Measurements from ENCODE around the gene MASP1.

The MASP1 gene

GRCh38 chr3:187291512-187292132 is at the start of gene MASP1:
Gene MASP1, minus strand, starts transcription at chr3:187291737. Its CDS starts 105 bp downstream, at chr3:187291632.
- no peak for DNase-seq

- no peak for DNase-seq
These were observed 49.0 kb upstream of the MASP1 start for GRCh38 chr3:187340578-187340977.

DNA sequence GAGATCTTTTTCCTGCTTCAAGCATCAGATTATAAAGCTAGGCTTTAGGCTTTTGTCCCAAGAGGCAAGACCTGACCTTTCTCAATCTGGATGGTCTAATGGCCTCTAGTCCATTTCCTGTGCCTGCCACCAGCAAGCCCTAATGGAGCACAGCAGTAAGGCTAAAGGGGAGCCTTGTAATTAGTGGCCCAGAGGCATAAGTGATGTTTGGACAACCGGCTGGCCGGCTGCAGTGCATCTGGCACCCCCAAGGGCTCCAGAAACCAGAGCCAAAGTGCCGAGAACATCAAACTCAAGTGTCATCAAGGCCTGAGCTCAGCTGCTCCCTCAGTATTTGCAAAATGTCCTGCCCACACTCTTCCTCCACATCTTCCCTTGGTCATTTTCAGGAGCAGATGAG is 44.8 kb upstream of the MASP1 start:
- DNase-seq = no peak

GRCh38 chr3:187334904-187335303 is 43.4 kb upstream of the MASP1 start:
- DNase-seq = no peak

DNA sequence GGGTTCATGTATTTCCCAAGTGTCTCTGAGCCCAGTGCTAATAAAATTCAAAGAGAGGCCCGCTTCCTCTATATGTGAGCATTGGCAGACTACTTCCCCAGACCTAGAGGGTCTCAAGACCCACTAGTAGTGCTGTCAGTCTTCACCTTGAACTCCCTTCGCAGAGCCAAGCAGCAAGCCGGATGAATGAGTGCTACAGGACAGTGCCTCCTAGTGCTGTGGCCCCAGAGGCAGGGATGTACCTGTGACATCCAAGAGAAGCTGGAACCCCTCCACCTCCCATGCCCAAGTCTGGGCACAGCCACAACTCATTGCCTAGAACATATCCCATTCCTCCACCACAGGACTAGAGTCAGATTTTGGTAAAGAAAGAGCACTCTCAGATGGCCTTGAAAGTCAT is 37.2 kb upstream of the MASP1 start:
- DNase-seq = no peak

GRCh38 chr3:187327845-187328244 is 36.3 kb upstream of the MASP1 start:
- DNase-seq = no peak

- no peak for DNase-seq
These were observed 34.1 kb upstream of the MASP1 start for GRCh38 chr3:187325632-187326031.

- no peak for DNase-seq
These were observed 31.6 kb upstream of the MASP1 start for GRCh38 chr3:187323091-187323490.

DNA sequence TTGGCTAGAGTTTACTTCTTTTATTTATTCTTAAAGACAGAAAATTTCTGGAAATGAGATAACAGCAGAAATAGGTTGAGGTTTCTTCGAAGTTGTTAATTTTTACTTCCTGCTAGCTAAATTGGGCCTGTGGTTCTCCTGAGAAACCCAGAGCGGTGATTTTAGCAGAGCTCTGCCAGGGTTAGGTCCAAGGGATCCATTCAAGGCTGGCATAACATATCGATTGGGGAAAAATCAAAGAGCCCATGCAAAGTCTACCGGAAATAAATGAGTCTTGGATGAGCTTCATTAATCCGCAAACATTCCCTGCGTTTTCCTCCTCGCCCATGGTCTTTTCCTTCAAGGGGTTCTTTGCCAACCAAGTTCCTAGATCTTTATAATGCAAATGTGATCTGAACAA is 30.8 kb upstream of the MASP1 start:
- DNase-seq = no peak

- no peak for DNase-seq
These were observed 30.2 kb upstream of the MASP1 start for GRCh38 chr3:187321766-187322165.

- peak in 1 of 2 experiments; percentile 35 for DNase-seq
These were observed 28.3 kb upstream of the MASP1 start for GRCh38 chr3:187319699-187320302.

DNA sequence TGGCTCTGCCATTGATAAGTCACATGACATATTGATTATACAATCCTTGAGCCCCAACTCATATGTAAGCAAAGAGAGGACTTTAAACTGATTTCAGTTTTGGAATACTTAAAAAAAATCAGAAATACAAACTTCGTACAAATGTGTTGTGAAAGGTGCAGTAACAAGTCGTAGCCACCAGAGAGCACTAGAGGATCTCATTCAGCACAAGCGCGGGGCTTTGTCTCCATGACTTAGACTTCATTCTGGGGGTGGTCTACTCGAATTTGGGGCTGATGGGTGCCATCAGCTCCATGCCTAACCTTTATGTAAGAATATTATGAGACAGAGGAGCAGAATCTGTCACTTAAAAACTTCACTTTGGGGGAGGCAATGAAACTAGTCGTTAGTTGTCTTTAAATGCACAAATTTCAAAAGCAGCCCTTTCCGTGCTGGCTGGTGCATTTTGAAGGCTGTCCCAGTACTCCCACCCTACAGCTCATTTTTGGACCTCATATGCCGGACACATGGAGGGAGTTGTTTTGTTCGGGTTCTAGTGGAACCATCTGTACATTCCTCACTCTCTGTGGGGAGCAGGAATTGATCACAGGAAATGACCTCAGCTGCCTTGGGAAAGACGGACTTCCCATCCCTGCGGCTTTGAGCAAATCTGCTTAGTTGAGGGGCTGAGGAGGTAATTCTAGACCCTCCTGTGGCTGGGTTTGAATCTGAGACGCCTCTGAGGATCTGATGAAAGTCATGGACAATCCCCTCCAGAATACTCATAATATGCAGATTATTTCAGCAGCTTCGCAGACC is 27.5 kb upstream of the MASP1 start:
- DNase-seq = peak in 1 of 2 experiments; percentile 56

DNA sequence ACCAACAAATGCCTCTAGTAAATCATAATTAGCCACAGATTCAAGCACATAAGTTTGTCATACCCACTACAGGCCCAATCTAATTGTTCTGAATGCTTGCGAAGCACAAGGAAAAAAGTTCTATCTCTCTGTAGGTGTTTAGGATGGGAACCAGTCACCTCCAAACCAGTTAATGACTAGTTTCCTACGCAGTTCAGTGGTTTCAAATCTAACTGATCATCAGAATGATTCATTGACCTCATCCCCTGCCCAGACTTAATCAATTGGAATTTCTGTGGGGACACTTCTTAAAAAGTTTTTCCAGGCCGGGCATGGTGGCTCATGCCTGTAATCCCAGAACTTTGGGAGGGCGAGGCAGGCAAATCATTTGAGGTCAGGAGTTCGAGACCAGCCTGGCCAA is 24.3 kb upstream of the MASP1 start:
- DNase-seq = no peak

DNA sequence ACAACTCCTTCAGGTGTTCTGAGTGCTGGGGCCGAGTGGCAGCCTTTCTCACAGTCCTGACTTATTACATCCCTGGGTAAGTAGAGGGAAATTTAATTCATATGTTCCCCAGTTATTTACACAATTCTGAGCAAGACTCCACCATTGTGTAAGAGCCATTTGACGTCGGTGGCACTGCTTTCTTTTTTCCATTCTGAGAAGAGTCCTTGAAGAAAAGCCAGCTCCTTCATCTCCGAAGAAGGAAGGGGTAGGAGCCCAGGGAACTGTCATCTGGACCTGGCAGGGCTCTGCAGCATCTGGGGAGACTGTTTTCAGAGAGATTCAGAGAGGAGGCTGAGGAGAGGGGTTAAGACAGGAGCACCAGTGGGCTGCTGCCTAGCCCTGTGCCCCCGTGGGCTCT is 22.6 kb upstream of the MASP1 start:
- DNase-seq = no peak

DNA sequence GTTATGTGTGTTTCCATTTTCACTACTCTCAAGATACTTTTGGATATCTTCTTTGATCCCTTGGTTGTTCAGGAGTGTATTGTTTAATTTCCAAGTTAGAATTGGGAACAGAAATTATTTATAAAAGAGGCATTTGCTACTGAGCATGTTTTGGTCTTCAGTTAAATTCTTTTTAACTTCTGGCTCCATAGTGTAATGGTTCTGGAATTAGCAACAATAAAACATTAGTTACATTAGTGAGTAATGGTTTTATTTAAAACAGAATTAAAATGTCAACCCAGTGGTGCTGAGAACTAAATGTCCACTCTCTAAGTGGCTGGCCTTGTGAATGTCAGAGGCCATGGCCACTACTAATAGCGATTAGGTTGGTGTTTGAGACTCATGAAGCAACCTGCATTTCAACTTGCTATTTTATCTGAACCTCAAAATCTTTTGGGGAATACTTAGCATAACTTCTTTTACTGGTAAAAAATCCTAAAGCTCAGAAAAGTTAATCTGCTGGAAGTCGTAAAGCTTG is 19.5 kb upstream of the MASP1 start:
- no peak for DNase-seq

- DNase-seq = no peak
These were observed 18.7 kb upstream of the MASP1 start for GRCh38 chr3:187310226-187310625.

DNA sequence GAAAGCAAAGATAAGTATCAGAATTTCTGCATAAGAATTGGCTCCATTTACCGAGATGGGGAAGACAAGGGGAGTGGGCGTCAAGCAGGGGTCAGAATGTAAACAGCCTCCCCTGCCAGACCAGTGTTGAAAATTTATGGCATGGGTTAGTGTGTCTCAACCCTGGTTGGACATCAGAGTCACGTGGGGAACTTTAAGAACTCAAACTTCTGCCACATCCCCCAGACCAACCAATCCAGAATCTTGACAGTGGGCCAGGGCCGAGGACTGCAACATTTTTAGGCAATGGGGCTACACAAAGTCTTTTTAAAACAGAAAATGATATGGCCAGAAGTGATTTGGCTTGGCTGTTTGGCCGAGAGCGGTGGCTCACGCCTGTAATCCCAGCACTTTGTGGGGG is 14.3 kb upstream of the MASP1 start:
- no peak for DNase-seq

GRCh38 chr3:187299611-187300010 is 8.1 kb upstream of the MASP1 start:
- DNase-seq = no peak

DNA sequence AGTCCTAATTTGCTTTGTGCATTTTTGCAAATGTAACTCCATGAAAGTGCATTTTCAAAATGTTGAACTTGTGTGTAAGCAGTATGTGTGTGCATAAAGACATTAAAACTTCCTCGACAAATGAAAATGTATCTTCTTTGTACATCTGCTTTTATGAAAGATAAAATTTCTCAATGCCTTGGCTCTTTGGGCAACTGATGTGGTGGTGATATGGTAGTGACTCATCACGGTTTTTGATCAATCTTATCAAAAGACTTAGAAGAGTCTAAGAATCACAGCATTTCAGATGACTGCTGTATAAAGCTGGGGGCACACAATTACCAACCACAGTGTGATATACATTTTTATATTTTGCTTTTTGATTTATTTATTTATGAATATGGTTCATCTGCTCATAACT is 5.4 kb upstream of the MASP1 start:
- DNase-seq = no peak

DNA sequence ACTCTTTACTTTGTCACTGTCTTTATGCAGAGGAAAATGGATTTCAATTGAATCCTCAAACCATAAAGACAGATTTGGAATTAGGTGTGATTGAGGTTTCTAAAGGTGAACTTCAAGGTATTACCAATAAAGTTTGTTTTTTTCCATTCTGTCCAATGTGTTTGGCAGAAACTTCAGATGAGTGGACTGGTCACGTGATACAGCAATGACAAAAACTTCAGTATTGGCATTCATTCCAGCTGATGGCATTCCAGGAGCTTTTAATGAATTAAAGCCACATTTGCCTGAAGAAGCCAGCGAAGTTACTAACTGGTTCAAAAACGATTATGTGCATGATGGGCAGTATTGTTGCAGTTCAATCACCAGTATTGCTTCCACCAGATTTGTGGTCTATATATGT is 4.5 kb upstream of the MASP1 start:
- no peak for DNase-seq

DNA sequence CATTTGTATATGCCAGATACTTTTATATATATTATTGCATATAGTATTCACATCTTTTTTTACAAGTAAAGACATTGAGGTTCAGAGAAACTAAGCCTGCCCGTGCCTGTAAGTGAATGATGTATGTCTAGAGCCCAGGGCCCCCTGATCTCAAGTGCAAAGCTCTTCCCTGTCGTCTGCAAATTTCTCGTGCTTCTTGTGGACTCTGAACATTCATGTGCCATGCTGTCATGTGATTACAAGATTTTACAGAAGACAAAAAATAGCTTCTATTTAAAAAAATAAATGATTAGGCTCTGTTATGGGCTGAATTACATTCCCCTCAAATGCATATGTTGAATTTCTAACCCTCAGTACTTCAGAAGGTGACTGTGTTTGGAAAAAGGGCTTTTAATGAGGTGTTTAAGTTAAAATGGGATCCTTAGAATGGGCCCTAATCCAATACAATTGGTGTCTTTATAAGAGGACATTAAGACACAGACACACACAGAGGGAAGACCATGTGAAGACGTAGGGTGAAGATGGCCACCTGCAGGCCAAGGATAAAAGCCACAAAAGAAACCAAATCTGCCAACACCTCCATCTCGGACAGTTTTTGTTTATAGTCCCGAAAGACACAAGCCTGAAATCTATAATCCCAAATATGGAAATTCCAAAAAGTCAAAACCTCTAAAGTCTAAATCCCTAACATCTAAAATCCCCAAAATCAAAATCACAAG is 3.9 kb upstream of the MASP1 start:
- DNase-seq = peak in 1 of 2 experiments; percentile 4

- DNase-seq = no peak
These were observed 2.2 kb upstream of the MASP1 start for GRCh38 chr3:187293516-187294430.

Data from SW 1271 (cell line).